ENCODE data around the gene TNXB. TPM values are rescaled to one million over a fixed set of nuclear protein-coding genes. Genes with fewer than 3 reads are reported as not detected.

TNXB gene
- total RNA-seq, 1 experiment from 2014 or later, result 11.5 TPM

DNA sequence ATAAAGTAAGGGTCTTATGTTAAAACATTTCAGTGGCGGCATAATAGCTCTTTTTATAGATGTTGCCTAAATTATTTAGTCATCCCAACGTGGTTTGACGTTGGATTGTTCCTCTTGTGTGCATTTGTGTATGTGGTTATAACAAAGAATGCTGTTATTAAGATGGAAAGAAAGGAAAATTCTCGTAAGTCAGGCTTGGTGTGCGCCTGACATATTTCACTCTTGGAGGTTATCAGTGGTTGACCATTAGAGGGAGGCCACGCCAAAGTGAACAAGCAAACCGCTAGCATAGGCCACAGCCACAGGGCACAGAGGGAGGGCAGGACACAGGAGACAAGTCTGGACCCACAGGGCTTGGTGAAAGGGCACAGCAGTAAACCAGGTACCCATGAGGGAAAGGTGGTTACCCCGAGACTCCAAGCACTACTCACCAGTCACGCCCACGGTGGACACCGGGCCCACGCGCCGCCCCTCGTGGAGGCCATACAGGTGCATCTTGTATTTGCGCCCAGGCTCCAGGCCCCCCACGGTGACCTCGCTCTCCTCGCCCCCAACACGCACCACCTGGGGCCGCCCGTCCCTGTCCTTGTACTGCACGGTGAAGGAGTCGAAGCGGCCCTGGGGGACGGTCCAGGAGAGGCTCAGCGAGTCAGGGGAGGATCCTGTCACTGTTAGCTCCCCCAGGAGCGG is 48.0 kb downstream of the TNXB start:
- Histone ChIP-seq H3K4me1 (ENCODE audit: insufficient read depth, low read length, poor library complexity, severe bottlenecking) (no peaks in the 10 kb centered on the region), H3K27ac (ENCODE audit: low read depth, low read length, poor library complexity, severe bottlenecking) (no peak overlapping the region), H3K36me3 (ENCODE audit: insufficient read depth, low read length, poor library complexity, severe bottlenecking) (no peaks in the 10 kb centered on the region), H3K4me3 (ENCODE audit: low read depth, low read length, poor library complexity, severe bottlenecking) (no peak overlapping the region), H3K9me3 (ENCODE audit: low read depth, low read length, poor library complexity, severe bottlenecking) (no peaks in the 10 kb centered on the region), H3K27me3 (replicated peaks; ENCODE audit: insufficient read depth, low read depth, low read length, poor library complexity) (no peaks in the 10 kb centered on the region)
- BruUV-seq (replicated peaks), result no TSS peak
- ChIA-PET CTCF (no interaction called here), POLR2A (ENCODE audit: low non-redundant PET) (no interaction called here)
- intact Hi-C loops (cut with micrococcal nuclease; ENCODE audit: unreplicated experiment), result no loop called here
- DNase-seq (ENCODE audit: low spot score), result no peak
- no peak for TF ChIP-seq EZH2 (IDR thresholded peaks at IDR 0.05; ENCODE audit: borderline replicate concordance, low read depth, low read length, poor library complexity, severe bottlenecking)
- TF ChIP-seq, protein P1, sequence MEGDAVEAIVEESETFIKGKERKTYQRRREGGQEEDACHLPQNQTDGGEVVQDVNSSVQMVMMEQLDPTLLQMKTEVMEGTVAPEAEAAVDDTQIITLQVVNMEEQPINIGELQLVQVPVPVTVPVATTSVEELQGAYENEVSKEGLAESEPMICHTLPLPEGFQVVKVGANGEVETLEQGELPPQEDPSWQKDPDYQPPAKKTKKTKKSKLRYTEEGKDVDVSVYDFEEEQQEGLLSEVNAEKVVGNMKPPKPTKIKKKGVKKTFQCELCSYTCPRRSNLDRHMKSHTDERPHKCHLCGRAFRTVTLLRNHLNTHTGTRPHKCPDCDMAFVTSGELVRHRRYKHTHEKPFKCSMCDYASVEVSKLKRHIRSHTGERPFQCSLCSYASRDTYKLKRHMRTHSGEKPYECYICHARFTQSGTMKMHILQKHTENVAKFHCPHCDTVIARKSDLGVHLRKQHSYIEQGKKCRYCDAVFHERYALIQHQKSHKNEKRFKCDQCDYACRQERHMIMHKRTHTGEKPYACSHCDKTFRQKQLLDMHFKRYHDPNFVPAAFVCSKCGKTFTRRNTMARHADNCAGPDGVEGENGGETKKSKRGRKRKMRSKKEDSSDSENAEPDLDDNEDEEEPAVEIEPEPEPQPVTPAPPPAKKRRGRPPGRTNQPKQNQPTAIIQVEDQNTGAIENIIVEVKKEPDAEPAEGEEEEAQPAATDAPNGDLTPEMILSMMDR (conservative IDR thresholded peaks at IDR 0.05; ENCODE audit: low read depth, low read length), result no peak

DNA sequence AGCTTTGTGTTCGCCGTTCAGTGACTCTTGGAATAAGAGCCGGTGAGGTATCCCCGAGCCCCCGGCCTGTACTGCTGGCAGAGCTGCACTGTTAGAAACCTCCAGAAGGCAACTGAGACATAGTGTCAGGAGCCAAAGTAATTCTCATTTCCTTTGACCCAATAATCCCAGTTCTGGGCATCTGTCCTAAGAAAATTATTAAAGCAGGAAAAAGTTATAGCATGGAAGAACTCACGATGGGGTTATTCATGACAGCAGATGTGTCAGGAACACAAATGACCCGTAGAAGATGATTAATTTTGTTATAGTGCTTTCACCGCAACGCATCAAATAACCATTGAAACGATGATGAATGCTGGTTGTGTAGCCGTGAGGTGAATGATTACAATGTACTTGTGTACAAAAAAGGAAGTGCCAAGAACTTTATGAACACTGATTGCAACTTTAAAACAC is 50.6 kb downstream of the TNXB start:
- Histone ChIP-seq H3K9me3 (ENCODE audit: low read depth, low read length, poor library complexity, severe bottlenecking) (no peaks in the 10 kb centered on the region), H3K4me3 (ENCODE audit: low read depth, low read length, poor library complexity, severe bottlenecking) (no peak overlapping the region), H3K4me1 (ENCODE audit: insufficient read depth, low read length, poor library complexity, severe bottlenecking) (no peaks in the 10 kb centered on the region), H3K27me3 (replicated peaks; ENCODE audit: insufficient read depth, low read depth, low read length, poor library complexity) (no peaks in the 10 kb centered on the region), H3K36me3 (ENCODE audit: insufficient read depth, low read length, poor library complexity, severe bottlenecking) (no peaks in the 10 kb centered on the region), H3K27ac (ENCODE audit: low read depth, low read length, poor library complexity, severe bottlenecking) (no peak overlapping the region)
- no peak for TF ChIP-seq EZH2 (IDR thresholded peaks at IDR 0.05; ENCODE audit: borderline replicate concordance, low read depth, low read length, poor library complexity, severe bottlenecking)
- TF ChIP-seq, protein P1 (conservative IDR thresholded peaks at IDR 0.05; ENCODE audit: low read depth, low read length), result no peak
- intact Hi-C loops (cut with micrococcal nuclease; ENCODE audit: unreplicated experiment), result no loop called here
- no TSS peak for BruUV-seq (replicated peaks)
- DNase-seq (ENCODE audit: low spot score), result no peak
- ChIA-PET POLR2A (ENCODE audit: low non-redundant PET) (no interaction called here), CTCF (no interaction called here)

DNA sequence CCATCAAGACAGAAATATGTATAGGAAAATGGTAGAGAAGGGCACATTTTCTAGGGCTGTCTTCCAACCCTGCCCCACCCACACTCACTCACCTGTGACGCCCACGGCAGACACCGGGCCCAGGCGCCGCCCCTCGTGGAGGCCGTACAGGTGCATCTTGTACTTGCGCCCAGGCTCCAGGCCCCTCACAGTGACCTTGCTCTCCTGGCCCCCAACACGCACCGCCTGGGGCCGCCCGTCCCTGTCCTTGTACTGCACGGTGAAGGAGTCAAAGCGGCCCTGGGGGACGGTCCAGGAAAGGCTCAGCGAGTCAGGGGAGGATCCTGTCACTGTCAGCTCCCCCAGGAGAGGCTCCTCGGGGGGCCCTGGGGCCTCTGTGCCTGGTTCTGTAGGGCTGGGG is 51.2 kb downstream of the TNXB start:
- BruUV-seq (replicated peaks), result no TSS peak
- H3K36me3 ChIP-seq (ENCODE audit: insufficient read depth, low read length, poor library complexity, severe bottlenecking), result no peaks in the 10 kb centered on the region
- no peaks in the 10 kb centered on the region for H3K9me3 ChIP-seq (ENCODE audit: low read depth, low read length, poor library complexity, severe bottlenecking)
- H3K4me3 ChIP-seq (ENCODE audit: low read depth, low read length, poor library complexity, severe bottlenecking), result no peak overlapping the region
- no peak overlapping the region for H3K27ac ChIP-seq (ENCODE audit: low read depth, low read length, poor library complexity, severe bottlenecking)
- TF ChIP-seq, protein P1 (conservative IDR thresholded peaks at IDR 0.05; ENCODE audit: low read depth, low read length), result no peak
- no peak for TF ChIP-seq EZH2 (IDR thresholded peaks at IDR 0.05; ENCODE audit: borderline replicate concordance, low read depth, low read length, poor library complexity, severe bottlenecking)
- no peaks in the 10 kb centered on the region for H3K27me3 ChIP-seq (replicated peaks; ENCODE audit: insufficient read depth, low read depth, low read length, poor library complexity)
- ChIA-PET POLR2A (ENCODE audit: low non-redundant PET) (no interaction called here), CTCF (no interaction called here)
- intact Hi-C loops (cut with micrococcal nuclease; ENCODE audit: unreplicated experiment), result no loop called here
- no peaks in the 10 kb centered on the region for H3K4me1 ChIP-seq (ENCODE audit: insufficient read depth, low read length, poor library complexity, severe bottlenecking)
- no peak for DNase-seq (ENCODE audit: low spot score)
